Activated naive CD4-positive, alpha-beta T cell treated with Interleukin-2 at 50 U/mL for 16 hours (primary cell): ENCODE data around the gene PSD2.

Experiments used
- DNase-seq: peaks from one replicate; pipeline ENCODE4 v3.0.0-alpha.2; 2020

PSD2 gene

GRCh38 chr5:139882961-139883539 lies 87.4 kb downstream of the PSD2 start:
- no peak for DNase-seq

- no peak for DNase-seq
These were observed 88.5 kb downstream of the PSD2 start for GRCh38 chr5:139884144-139884543.

GRCh38 chr5:139884734-139885133 lies 89.1 kb downstream of the PSD2 start:
- DNase-seq = no peak

GRCh38 chr5:139885172-139885856 lies 89.7 kb downstream of the PSD2 start:
- no peak for DNase-seq

- DNase-seq = no peak
These were observed 90.2 kb downstream of the PSD2 start for GRCh38 chr5:139885857-139886208.

- no peak for DNase-seq
These were observed 90.6 kb downstream of the PSD2 start for GRCh38 chr5:139886213-139886612.

- no peak for DNase-seq
These were observed 92.8 kb downstream of the PSD2 start for GRCh38 chr5:139888370-139888769.

- no peak for DNase-seq
These were observed 93.8 kb downstream of the PSD2 start for GRCh38 chr5:139889410-139889809.

- no peak for DNase-seq
These were observed 98.3 kb downstream of the PSD2 start for GRCh38 chr5:139893873-139894272.
